GM12878 (cell line): ENCODE data around the gene HMGXB3. TPM values are rescaled to one million over a fixed set of nuclear protein-coding genes. Genes with fewer than 3 reads are reported as not detected.

Source experiments
- ATAC-seq: fragments of 200-7000 bp; cut with Tn5 transposase; 3 replicates; pipeline ENCODE4 v1.9.1; 2020; ENCODE audit warnings: mild to moderate bottlenecking, moderate library complexity
- BruUV-seq: library from RNA; stranded (reverse); fragments of 400-500 nt; replicated peaks from 2 replicates; lab custom pipeline; 2021; lab: Mats Ljungman, UMichigan
- CTCF ChIA-PET: fragments of 300-600 bp; sonication (Branson Sonifier 250); formaldehyde crosslinking; extraction: SDS; loops from one replicate; lab custom pipeline; 2021; ENCODE audit warnings: inconsistent platforms; lab: Yijun Ruan, JAX
- POLR2A ChIA-PET: fragments of 350-600 bp; formaldehyde crosslinking; extraction: SDS; loops from one replicate; lab custom pipeline; 2021; ENCODE audit warnings: inconsistent platforms; lab: Charles Lee
- RAD21 ChIA-PET: fragments of 300-600 bp; sonication (Branson Sonifier 250); formaldehyde crosslinking; loops from one replicate; lab custom pipeline; 2023; ENCODE audit warnings: antibody characterized with exemption; ENCODE audit not compliant: unreplicated experiment; lab: Charles Lee
- SMC1A ChIA-PET: fragments of 300-600 bp; sonication (Branson Sonifier 250); formaldehyde crosslinking; loops from one replicate; lab custom pipeline; 2023; ENCODE audit not compliant: unreplicated experiment, uncharacterized antibody; lab: Charles Lee
- DNase-seq: peaks from one replicate; pipeline ENCODE4 v3.0.0-alpha.2; 2011; ENCODE audit warnings: low read depth, low spot score
- FAIRE-seq: peaks from 3 replicates; lab custom pipeline; 2011; peaks lifted over from hg19 to GRCh38; lab: Jason Lieb, UNC
- H2AFZ ChIP-seq: 2 replicates; pipeline ENCODE4 v1.6.0; 2011; ENCODE audit warnings: low read depth, low read length, control low read depth; ENCODE audit not compliant: control insufficient read depth
- H3K27ac ChIP-seq: 2 replicates; pipeline ENCODE4 v1.5.1; 2011; ENCODE audit warnings: control low read depth; ENCODE audit not compliant: control insufficient read depth, insufficient read depth
- H3K27me3 ChIP-seq, 2 experiments: replicated peaks in 1 of 2; 2 replicates each; pipeline versions ENCODE4 v1.6.0 to v1.6.1; 2011; ENCODE audit warnings: low read length in 1 of 2; ENCODE audit not compliant: control insufficient read depth in 2 of 2, insufficient read depth in 2 of 2
- H3K36me3 ChIP-seq, 2 experiments: 2 replicates each; pipeline ENCODE4 v1.5.1; 2011; ENCODE audit warnings: low read length in 1 of 2; ENCODE audit not compliant: control insufficient read depth in 2 of 2, insufficient read depth in 2 of 2
- H3K4me1 ChIP-seq: 2 replicates; pipeline ENCODE4 v1.6.1; 2011; ENCODE audit warnings: mild to moderate bottlenecking, low read length, moderate library complexity, mixed read lengths; ENCODE audit not compliant: control insufficient read depth, insufficient read depth
- H3K4me2 ChIP-seq: 2 replicates; pipeline ENCODE4 v1.6.0; 2011; ENCODE audit warnings: control low read depth; ENCODE audit not compliant: control insufficient read depth, insufficient read depth
- H3K4me3 ChIP-seq: fragments of 200-600 bp; sonication (generic); 2 replicates; pipeline ENCODE4 v1.5.1; 2016
- H3K79me2 ChIP-seq: 2 replicates; pipeline ENCODE4 v1.6.0; 2011; ENCODE audit warnings: low read length; ENCODE audit not compliant: control insufficient read depth, insufficient read depth
- H3K9ac ChIP-seq: 2 replicates; pipeline ENCODE4 v1.8.0; 2011; ENCODE audit warnings: low read length, control low read depth, mixed read lengths; ENCODE audit not compliant: control insufficient read depth, insufficient read depth
- H3K9me3 ChIP-seq: replicated peaks from 3 replicates; pipeline ENCODE4 v1.5.1; 2011; ENCODE audit warnings: mild to moderate bottlenecking, low read length; ENCODE audit not compliant: control insufficient read depth, insufficient read depth
- H4K20me1 ChIP-seq: 2 replicates; pipeline ENCODE4 v1.6.0; 2011; ENCODE audit not compliant: control insufficient read depth, insufficient read depth
- ATF7 ChIP-seq: fragments of 450-650 bp; IDR thresholded peaks from 2 replicates; pipeline ENCODE4 v1.6.1; 2016; ENCODE audit warnings: low read depth, mild to moderate bottlenecking
- BACH1 ChIP-seq: fragments of 450-650 bp; IDR thresholded peaks from 2 replicates; pipeline ENCODE4 v1.6.1; 2017; ENCODE audit warnings: mild to moderate bottlenecking, borderline replicate concordance
- EED ChIP-seq: sonication (generic); IDR thresholded peaks from 2 replicates; pipeline ENCODE4 v1.6.1; 2016; ENCODE audit warnings: antibody characterized with exemption, low read depth
- KLF5 ChIP-seq: fragments of 450-650 bp; IDR thresholded peaks from 2 replicates; pipeline ENCODE4 v1.6.1; 2014; ENCODE audit warnings: mild to moderate bottlenecking; ENCODE audit not compliant: partially characterized antibody
- MEF2A ChIP-seq: IDR thresholded peaks from 2 replicates; pipeline ENCODE4 v1.6.1; 2011; ENCODE audit warnings: low read depth, mild to moderate bottlenecking, low read length, moderate library complexity; ENCODE audit not compliant: insufficient read depth
- NFIC ChIP-seq: IDR thresholded peaks from 2 replicates; pipeline ENCODE4 v1.6.1; 2012; ENCODE audit warnings: low read depth, mild to moderate bottlenecking, inconsistent platforms, low read length, moderate library complexity
- NFYB ChIP-seq: IDR thresholded peaks from 2 replicates; pipeline ENCODE4 v1.6.1; 2011; ENCODE audit warnings: low read depth, mild to moderate bottlenecking, low read length, improper control_type of control experiment, moderate library complexity; ENCODE audit not compliant: insufficient read depth
- NR2F1 ChIP-seq: fragments of 450-650 bp; conservative IDR thresholded peaks from 2 replicates; pipeline ENCODE4 v1.6.1; 2017; ENCODE audit warnings: mild to moderate bottlenecking
- POU2F2 ChIP-seq: IDR thresholded peaks from 3 replicates; pipeline ENCODE4 v1.6.1; 2011; ENCODE audit warnings: low read depth, mild to moderate bottlenecking, low read length, borderline replicate concordance
- RBBP5 ChIP-seq: fragments of 200-600 bp; sonication (generic); conservative IDR thresholded peaks from 2 replicates; pipeline ENCODE4 v1.6.1; 2016
- RFX5 ChIP-seq: IDR thresholded peaks from 2 replicates; pipeline ENCODE4 v1.6.1; 2011; ENCODE audit warnings: low read depth, low read length, improper control_type of control experiment
- TAF1 ChIP-seq: IDR thresholded peaks from 2 replicates; pipeline ENCODE4 v1.6.1; 2011; ENCODE audit warnings: mild to moderate bottlenecking, low read depth, low read length, borderline replicate concordance
- TBL1XR1 ChIP-seq: IDR thresholded peaks from 2 replicates; pipeline ENCODE4 v1.6.1; 2012; ENCODE audit warnings: low read depth, low read length, improper control_type of control experiment
- ZNF274 ChIP-seq: IDR thresholded peaks from one replicate; pipeline ENCODE4 v1.8.0; 2011; ENCODE audit not compliant: insufficient read length, insufficient read depth
- ZNF384 ChIP-seq: IDR thresholded peaks from 2 replicates; pipeline ENCODE4 v1.6.1; 2012; ENCODE audit warnings: low read depth, mild to moderate bottlenecking, low read length, improper control_type of control experiment, borderline replicate concordance
- WGBS: methylation state at CpG from one replicate; pipeline ENCODE4 v1.1.6; 2016; ENCODE audit warnings: low lambda C conversion rate; ENCODE audit not compliant: insufficient replicate concordance, insufficient coverage; ENCODE audit errors: missing lambda C conversion rate; 5-methylcytosine and 5-hydroxymethylcytosine counted together
- in situ Hi-C: fragments of 300-500 bp; cut with MboI; formaldehyde crosslinking; loops from 9 replicates; pipeline ENCODE4 v1.14.3; 2018; ENCODE audit warnings: mixed read lengths
- intact Hi-C: fragments of 100-400 bp; cut with micrococcal nuclease; formaldehyde crosslinking; loops from one replicate; pipeline ENCODE4 v1.14.2; 2022; ENCODE audit not compliant: unreplicated experiment
- polyA plus RNA-seq, 11 experiments: library from polyadenylated mRNA; depleted of rRNA in 4 of 11; unstranded in 6 of 11; stranded (reverse) in 5 of 11; fragments of >200 nt; fragmentation: Nextera tagmentation in 4 of 11; fragmentation: Illumina TruSeq in 1 of 11; extraction: Ambion mirVana in 4 of 11; extraction: Trizol in 1 of 11; gene quantifications; 1 replicate in 1 of 11; 2 replicates in 10 of 11; pipeline versions ENCODE4 v1.2.1 to v1.2.3, GENCODE V29; 2011 to 2016; ENCODE audit warnings: inconsistent platforms in 2 of 11, missing spikeins in 2 of 11, low read depth in 1 of 11
- total RNA-seq, 4 experiments: library from RNA; depleted of rRNA in 3 of 4; stranded (reverse); fragments of >200 nt in 3 of 4; fragmentation: Illumina TruSeq in 1 of 4; extraction: Trizol in 1 of 4; gene quantifications; 2 replicates each; pipeline versions ENCODE4 v1.2.1 to v1.2.3, GENCODE V29; 2013 to 2021
- TF ChIP-seq, protein P1 (sequence below): IDR thresholded peaks from 2 replicates; pipeline ENCODE4 v1.6.1; 2012; ENCODE audit warnings: mild to moderate bottlenecking, low read depth, low read length
- TF ChIP-seq, protein P2 (sequence below): IDR thresholded peaks from 2 replicates; pipeline ENCODE4 v1.6.1; 2011; ENCODE audit warnings: mild to moderate bottlenecking, low read depth, low read length, moderate library complexity; ENCODE audit not compliant: insufficient replicate concordance

HMGXB3 gene
- total and polyA plus RNA-seq, 10 of the 15 experiments (the other 5 are each of a cell fraction or from before 2014, with no cell fraction given), result 1.00 to 42.2 (median 28.1) TPM

DNA sequence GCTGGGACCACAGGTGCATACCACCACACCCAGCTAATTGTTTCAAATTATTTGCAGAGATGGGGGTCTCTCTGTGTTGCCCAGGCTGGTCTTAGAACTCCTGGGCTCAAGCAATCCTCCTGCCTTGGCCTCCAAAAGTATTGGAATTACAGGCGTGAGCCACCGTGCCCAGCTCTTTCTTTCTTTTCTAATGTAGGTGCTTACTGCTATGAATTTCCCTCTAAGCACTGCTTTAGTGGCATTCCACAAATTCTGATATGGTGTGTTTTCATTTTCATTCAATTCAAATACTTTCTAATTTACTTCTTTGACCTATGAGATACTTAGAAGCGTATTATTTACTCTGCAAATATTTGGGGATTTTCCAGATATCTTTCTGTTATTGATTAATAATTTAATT, 14.9 kb downstream of the HMGXB3 start:
- Histone ChIP-seq H3K9me3 (peaks cover 8% of the 10 kb centered on the region; the same call in 2 of the 3 replicates), H2AFZ (no peak overlapping the region), H4K20me1 (no peaks in the 10 kb centered on the region), H3K4me3 (no peak overlapping the region), H3K27ac (no peak overlapping the region), H3K4me2 (no peak overlapping the region), H3K79me2 (no peaks in the 10 kb centered on the region; the same call in 1 of the 2 replicates), H3K4me1 (no peaks in the 10 kb centered on the region), H3K27me3 (no peaks in the 10 kb centered on the region), H3K9ac (no peak overlapping the region), H3K36me3 (peaks cover 19 to 43% of the 10 kb centered on the region in 2 experiments)
- DNase-seq (no peak), FAIRE-seq (no peak), ATAC-seq (no peak)
- ChIA-PET SMC1A (interaction anchor here (0.8 kb wide), 1 partner anchor 98 kb away, joined by 3 read pairs; no protein-coding TSS in a partner anchor), CTCF (no interaction called here), RAD21 (no interaction called here), POLR2A (interaction anchor here (0.6 to 0.9 kb wide), 2 partner anchors 11 to 83 kb away, joined by 3 to 6 read pairs; no protein-coding TSS in a partner anchor)
- 97% methylated on average over 3 of the region's 3 CpGs for WGBS
- in situ Hi-C loops, result no loop called here
- no TSS peak for BruUV-seq
- TF ChIP-seq TBL1XR1, result no peak
- TF ChIP-seq, protein P1, sequence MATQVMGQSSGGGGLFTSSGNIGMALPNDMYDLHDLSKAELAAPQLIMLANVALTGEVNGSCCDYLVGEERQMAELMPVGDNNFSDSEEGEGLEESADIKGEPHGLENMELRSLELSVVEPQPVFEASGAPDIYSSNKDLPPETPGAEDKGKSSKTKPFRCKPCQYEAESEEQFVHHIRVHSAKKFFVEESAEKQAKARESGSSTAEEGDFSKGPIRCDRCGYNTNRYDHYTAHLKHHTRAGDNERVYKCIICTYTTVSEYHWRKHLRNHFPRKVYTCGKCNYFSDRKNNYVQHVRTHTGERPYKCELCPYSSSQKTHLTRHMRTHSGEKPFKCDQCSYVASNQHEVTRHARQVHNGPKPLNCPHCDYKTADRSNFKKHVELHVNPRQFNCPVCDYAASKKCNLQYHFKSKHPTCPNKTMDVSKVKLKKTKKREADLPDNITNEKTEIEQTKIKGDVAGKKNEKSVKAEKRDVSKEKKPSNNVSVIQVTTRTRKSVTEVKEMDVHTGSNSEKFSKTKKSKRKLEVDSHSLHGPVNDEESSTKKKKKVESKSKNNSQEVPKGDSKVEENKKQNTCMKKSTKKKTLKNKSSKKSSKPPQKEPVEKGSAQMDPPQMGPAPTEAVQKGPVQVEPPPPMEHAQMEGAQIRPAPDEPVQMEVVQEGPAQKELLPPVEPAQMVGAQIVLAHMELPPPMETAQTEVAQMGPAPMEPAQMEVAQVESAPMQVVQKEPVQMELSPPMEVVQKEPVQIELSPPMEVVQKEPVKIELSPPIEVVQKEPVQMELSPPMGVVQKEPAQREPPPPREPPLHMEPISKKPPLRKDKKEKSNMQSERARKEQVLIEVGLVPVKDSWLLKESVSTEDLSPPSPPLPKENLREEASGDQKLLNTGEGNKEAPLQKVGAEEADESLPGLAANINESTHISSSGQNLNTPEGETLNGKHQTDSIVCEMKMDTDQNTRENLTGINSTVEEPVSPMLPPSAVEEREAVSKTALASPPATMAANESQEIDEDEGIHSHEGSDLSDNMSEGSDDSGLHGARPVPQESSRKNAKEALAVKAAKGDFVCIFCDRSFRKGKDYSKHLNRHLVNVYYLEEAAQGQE, result no peak
- TF ChIP-seq NFIC, result no peak
- no peak for TF ChIP-seq RFX5
- TF ChIP-seq BACH1, result no peak
- TF ChIP-seq, protein P2, sequence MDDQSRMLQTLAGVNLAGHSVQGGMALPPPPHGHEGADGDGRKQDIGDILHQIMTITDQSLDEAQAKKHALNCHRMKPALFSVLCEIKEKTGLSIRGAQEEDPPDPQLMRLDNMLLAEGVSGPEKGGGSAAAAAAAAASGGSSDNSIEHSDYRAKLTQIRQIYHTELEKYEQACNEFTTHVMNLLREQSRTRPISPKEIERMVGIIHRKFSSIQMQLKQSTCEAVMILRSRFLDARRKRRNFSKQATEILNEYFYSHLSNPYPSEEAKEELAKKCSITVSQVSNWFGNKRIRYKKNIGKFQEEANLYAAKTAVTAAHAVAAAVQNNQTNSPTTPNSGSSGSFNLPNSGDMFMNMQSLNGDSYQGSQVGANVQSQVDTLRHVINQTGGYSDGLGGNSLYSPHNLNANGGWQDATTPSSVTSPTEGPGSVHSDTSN, result no peak
- TF ChIP-seq KLF5, result no peak
- TF ChIP-seq ZNF384, result no peak
- TF ChIP-seq NFYB, result no peak
- TF ChIP-seq POU2F2, result no peak
- no peak for TF ChIP-seq ATF7
- TF ChIP-seq EED, result no peak
- TF ChIP-seq NR2F1, result no peak
- TF ChIP-seq RBBP5, result no peak
- no peak for TF ChIP-seq MEF2A
- no peak for TF ChIP-seq ZNF274
- no peak for TF ChIP-seq TAF1
- intact Hi-C loops, result no loop called here
